Metanephros (tissue), 1 donor: ENCODE measurements around the gene HAAO. TPM values are rescaled to one million over a fixed set of nuclear protein-coding genes. Genes with fewer than 3 reads are reported as not detected.

Experiments used
- total RNA-seq: library from RNA; depleted of rRNA; stranded (reverse); fragments of >200 nt; gene quantifications from one replicate; pipeline ENCODE4 v1.2.3, GENCODE V29; 2014

Gene HAAO
- 32.6 TPM for total RNA-seq

GRCh38 chr2:42792583-42793333, at the start of gene HAAO:
Gene HAAO (minus strand): TSS chr2:42792583. CDS start chr2:42792536, 47 bp downstream.

DNA sequence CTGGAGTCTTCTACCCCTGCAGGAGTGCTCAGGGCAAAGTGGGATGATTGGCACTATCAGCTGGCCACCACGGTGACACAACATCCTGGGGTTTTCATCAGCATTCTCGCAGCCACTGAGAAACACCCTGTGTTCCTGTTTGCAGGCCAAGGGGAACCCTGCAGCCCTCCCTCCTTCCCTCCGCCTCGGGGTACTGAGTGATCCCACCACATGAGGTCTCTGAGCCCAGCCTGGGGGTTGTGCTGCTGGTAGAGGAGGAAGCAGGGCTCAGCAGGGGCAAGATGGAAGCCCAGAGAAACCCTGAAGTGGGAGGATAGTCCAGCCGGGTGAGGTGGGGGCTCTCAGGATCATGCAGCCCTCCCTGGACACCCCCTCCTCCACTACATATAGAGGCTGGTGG, 28.3 kb downstream of the HAAO start, which contains the start of gene OXER1:
TSS of gene OXER1 (minus strand) at position 40 of the 400 bp plus-strand sequence. CDS start 73 bp downstream, outside the sequence.

Other genes starting within 250 kb of the HAAO start
- gene MTA3, start 224.0 kb downstream of the HAAO start, total RNA-seq: 46.6 TPM
- gene OXER1, start 28.4 kb downstream of the HAAO start, total RNA-seq: 8.1 TPM